Measurements from ENCODE around the gene SCARB1. TPM values are rescaled to one million over a fixed set of nuclear protein-coding genes. Genes with fewer than 3 reads are reported as not detected.

The SCARB1 gene
- total and polyA plus RNA-seq, 2 donors, result 7.8 to 39.6 TPM

DNA sequence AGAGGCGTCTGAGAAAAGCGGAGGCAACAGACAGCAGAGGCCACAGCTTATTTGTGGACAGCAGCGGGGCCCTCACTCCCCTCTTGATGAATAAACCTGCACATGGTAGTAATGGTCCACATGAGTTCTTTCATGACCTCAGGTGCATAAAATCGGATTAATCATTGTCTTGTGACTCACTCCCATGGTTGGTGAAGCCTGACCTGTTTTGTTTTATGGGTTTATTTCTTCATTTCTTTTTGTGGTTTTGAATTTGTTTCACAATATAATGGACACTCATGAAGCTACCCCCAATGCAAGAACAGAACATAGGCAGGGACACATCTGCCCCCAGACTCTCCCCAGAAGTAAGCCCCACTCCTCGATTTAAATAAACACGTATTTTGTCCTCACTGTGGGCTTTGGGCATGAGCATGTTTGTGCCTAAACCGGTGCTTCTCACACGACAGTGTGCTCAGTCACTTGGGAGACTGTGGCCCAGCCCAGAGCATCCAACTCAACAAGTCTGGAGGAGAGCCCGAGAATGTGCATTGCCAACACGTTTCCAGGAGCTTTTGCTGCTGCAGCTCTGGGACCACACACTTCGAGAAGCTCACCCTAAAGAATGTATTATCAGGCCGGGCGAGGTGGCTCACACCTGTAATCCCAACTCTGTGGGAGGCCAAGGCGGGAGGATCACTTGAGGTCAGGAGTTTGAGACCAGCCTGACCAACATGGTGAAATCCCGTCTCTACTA is 116.1 kb downstream of the SCARB1 start:
- DNase-seq (ENCODE audit: extremely low spot score), result no peak
- no peaks in the 10 kb centered on the region for H3K36me3 ChIP-seq (ENCODE audit: insufficient read depth)
- no peaks in the 10 kb centered on the region for H3K4me1 ChIP-seq (ENCODE audit: insufficient read depth)
- 81% methylated on average over 15 of the region's 15 CpGs for WGBS
- H3K4me3 ChIP-seq (ENCODE audit: low read depth, low read length), result no peak overlapping the region
- H3K27ac ChIP-seq (ENCODE audit: low read depth), result no peak overlapping the region

DNA sequence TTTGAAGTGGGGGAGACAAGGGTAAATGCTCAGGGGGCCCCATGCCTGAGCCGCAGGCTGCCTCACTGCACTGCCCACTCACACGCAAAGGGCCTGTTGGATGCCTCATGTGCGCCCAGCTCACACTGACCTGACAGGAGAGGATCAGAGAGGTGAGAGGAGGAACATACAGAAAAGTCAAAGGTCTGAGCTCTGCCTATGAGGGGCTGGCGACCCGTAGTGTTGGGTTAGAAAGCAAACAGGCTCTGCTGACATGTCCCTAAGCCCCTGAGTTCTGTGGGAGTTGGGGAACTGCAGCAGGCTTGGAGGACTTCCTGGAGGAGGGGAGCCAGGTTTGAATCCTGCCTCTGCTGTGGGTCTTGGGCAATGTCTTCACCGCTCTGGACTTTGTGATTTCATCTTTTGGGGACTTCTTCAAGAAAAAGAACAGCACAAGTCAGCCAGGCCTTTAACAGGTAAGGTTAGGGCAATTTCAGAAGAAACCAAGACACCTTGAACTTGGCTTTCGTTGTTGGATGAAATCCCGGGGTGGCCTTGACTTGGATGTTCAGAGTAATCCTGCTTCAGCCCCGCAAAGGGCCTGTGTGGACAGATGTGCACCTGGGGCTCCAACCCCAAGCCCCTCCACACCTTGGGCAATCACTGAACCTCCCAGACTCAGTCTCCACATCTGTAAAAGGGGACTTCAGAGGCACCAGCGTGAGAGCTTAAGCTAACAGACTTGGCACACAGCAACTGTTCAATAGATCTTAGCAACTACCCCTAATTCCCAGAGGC is 116.8 kb downstream of the SCARB1 start:
- no peaks in the 10 kb centered on the region for H3K4me1 ChIP-seq (ENCODE audit: insufficient read depth)
- H3K27ac ChIP-seq (ENCODE audit: low read depth), result peak overlapping the region; percentile 51
- DNase-seq (ENCODE audit: extremely low spot score), result no peak
- 93% methylated on average over 10 of the region's 10 CpGs for WGBS
- no peaks in the 10 kb centered on the region for H3K36me3 ChIP-seq (ENCODE audit: insufficient read depth)
- no peak overlapping the region for H3K4me3 ChIP-seq (ENCODE audit: low read depth, low read length)

DNA sequence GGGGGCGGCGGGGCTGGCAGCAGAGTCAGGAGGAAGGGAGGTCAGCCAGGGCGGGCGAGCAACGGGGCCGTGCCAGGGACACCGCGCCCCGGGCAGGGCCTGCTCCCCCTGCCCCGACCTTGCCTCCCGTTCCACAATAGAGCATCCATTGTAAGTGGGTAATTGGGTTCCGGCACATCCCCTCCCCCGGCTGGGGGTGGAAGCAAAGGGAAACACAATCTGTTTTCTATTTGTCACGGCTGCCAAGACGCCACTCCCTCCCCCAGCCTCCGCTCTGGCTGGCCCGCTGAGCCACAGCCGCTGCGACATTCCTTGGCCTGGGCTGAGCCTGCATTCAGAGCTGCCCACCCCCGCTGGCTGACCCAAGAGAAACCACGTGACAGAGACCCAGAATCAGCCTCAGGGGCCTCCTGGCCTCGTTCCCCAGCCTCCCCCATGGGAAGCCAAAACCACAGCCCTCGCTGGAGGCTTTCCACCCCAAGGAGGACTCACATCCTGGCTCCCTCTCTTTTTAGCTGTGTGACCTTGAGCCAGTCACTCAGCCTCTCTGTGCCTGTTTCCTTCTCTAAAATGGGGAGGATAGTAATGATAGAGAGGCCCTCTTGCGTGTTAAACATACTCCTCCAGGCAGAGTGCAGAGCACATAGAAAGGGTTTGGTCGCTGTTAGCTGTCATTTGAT is 117.6 kb downstream of the SCARB1 start:
- Histone ChIP-seq H3K4me3 (ENCODE audit: low read depth, low read length) (no peak overlapping the region), H3K4me1 (ENCODE audit: insufficient read depth) (no peaks in the 10 kb centered on the region), H3K27ac (ENCODE audit: low read depth) (peak overlapping the region; percentile 86), H3K36me3 (ENCODE audit: insufficient read depth) (no peaks in the 10 kb centered on the region)
- 8% methylated on average over 25 of the region's 25 CpGs for WGBS
- DNase-seq (ENCODE audit: extremely low spot score), result peak; percentile 84

DNA sequence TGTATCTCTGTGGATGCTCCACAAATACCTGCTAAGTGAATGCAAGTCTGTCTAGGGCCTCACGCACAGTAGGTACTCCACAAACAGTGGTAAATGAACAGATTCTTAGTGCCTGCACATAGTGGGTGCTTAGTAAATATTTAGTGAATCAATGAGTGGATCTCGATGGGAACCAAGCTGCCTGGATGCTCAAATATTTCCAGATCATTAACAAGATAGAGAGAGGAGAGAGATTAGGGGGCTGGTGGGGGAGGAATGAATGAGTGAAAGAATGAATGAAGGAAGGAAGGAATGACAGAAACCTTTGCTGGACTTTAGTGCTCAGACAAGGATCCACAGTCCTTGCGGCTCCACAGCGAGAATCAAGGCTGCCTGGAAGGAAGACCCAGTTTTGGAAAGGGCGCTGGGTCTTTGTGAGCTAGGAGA is 118.2 kb downstream of the SCARB1 start:
- H3K4me3 ChIP-seq (ENCODE audit: low read depth, low read length), result no peak overlapping the region
- WGBS, result 33% methylated on average over 5 of the region's 5 CpGs

DNA sequence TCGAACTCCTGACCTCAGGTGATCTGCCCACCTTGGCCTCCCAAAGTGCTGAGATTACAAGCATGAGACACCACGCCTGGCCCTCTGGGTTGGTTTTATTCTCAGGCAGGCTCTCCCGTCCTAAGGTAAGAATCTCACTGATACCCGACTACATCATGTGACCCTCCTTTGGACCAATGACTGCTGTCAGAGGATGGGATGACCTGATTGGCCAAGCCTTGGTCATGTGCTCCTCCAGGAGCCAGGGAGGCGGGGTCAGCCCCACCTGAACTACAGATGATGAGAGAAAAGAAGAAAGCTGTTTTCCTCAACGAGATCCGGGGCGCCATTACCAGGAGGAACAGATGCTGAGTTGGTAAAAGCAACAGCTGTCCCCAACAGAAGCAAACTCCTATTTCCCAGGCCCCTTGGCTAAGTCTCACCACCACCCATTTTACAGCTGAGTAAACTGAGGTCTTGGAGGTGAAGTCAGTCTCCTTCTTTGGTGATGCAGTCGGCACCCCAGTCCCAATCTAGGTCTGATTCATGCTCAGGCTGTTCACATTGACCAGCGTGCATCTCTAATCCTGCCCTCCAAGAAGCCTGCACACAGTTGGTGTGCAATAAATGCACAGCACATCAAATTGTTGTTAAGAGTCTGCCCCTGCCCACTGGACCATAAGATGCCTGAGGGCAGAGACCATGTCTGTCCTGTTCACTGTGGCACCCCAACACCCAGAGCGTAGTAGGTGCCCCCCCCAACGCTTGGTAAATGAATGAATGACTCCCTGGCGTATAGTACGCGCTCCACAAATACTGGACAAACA is 118.8 kb downstream of the SCARB1 start:
- Histone ChIP-seq H3K4me3 (ENCODE audit: low read depth, low read length) (no peak overlapping the region), H3K27ac (ENCODE audit: low read depth) (no peak overlapping the region), H3K4me1 (ENCODE audit: insufficient read depth) (no peaks in the 10 kb centered on the region), H3K36me3 (ENCODE audit: insufficient read depth) (no peaks in the 10 kb centered on the region)
- WGBS, result 95% methylated on average over 15 of the region's 15 CpGs
- DNase-seq (ENCODE audit: extremely low spot score), result no peak

More for the DNA sequence above, 118.2 kb downstream of the SCARB1 start:
- Histone ChIP-seq H3K36me3 (ENCODE audit: insufficient read depth) (no peaks in the 10 kb centered on the region), H3K4me1 (ENCODE audit: insufficient read depth) (no peaks in the 10 kb centered on the region), H3K27ac (ENCODE audit: low read depth) (peak overlapping the region; percentile 86)
- DNase-seq (ENCODE audit: extremely low spot score), result no peak

DNA sequence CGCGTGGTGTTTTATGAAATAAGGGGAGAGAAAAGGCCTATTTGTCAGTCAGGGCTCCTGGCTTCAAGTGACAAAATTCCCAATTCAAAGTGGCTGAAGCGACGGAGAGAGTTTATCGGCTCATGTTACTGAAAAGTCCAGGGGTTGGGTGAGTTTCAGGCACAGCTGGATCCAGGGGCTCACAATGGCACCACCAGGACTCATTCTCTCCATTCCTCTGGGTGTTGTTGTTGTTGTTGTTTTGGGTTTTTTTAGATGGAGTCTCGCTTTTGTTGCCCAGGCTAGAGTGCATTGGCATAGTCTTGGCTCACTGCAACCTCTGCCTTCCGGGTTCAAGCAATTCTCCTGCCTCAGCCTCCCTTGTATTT is 119.4 kb downstream of the SCARB1 start:
- no peak overlapping the region for H3K27ac ChIP-seq (ENCODE audit: low read depth)
- no peaks in the 10 kb centered on the region for H3K4me1 ChIP-seq (ENCODE audit: insufficient read depth)
- WGBS, result 98% methylated on average over 7 of the region's 7 CpGs
- H3K36me3 ChIP-seq (ENCODE audit: insufficient read depth), result no peaks in the 10 kb centered on the region
- no peak for DNase-seq (ENCODE audit: extremely low spot score)
- no peak overlapping the region for H3K4me3 ChIP-seq (ENCODE audit: low read depth, low read length)

DNA sequence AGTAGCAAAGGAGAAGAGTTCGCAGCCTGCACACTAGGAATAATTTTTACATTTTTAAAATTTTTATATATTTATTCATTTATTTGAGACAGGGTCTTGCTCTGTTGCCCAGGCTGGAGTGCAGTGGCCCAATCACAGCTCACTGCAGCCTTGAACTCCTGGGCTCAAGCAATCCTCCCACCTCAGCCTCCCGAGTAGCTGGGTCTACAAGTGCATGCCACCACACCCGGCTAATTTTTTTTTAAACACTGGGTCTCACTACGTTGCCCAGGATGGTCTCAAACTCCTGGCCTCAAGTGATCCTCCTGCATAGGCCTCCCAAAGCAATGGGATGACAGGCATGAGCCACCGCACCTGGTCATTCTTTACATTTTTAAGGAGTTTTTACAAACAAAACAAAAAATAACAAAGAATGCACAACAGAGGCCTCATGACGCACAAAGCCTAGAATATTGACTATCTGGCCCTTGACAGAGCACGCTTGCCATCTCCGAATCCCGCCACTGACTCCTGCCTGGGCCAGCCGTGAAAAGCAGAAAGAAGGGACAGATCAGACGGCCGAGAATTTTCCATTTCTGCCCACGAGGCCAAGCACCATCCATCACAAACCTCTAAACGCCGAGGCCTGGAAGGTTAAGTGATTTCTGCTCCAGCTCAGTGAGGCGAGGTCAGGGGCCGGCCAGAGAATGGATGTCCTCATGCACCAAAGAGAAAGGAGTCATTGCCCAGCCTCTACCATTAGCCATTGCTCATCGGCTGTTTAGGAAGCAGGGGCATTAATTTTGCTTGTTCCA is 120.0 kb downstream of the SCARB1 start:
- 88% methylated on average over 18 of the region's 18 CpGs for WGBS
- no peak overlapping the region for H3K4me3 ChIP-seq (ENCODE audit: low read depth, low read length)
- DNase-seq (ENCODE audit: extremely low spot score), result no peak
- no peak overlapping the region for H3K27ac ChIP-seq (ENCODE audit: low read depth)
- H3K4me1 ChIP-seq (ENCODE audit: insufficient read depth), result no peaks in the 10 kb centered on the region
- H3K36me3 ChIP-seq (ENCODE audit: insufficient read depth), result no peaks in the 10 kb centered on the region

DNA sequence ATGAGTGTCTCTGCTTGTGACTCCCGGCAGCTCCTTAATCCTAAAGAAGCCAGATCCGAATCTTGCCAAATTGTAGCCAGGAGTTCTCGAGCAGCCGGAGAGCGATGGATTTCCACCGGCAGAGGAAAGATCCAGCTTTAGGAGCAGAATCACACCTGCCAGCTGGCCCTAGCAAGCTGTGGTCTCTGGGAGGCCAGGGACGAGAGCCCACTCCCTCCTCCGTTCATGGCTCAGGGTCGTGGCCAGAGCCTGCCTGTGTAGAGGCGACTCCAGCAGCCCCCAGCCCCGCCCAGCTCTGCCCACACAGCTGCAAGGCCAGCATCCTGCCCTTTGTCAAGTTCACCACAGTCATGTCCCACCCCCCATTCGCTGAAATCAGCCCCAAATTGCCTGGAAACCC is 121.0 kb downstream of the SCARB1 start:
- DNase-seq (ENCODE audit: extremely low spot score), result no peak
- 37% methylated on average over 12 of the region's 12 CpGs for WGBS
- Histone ChIP-seq H3K36me3 (ENCODE audit: insufficient read depth) (no peaks in the 10 kb centered on the region), H3K4me1 (ENCODE audit: insufficient read depth) (no peaks in the 10 kb centered on the region), H3K4me3 (ENCODE audit: low read depth, low read length) (no peak overlapping the region), H3K27ac (ENCODE audit: low read depth) (no peak overlapping the region)

DNA sequence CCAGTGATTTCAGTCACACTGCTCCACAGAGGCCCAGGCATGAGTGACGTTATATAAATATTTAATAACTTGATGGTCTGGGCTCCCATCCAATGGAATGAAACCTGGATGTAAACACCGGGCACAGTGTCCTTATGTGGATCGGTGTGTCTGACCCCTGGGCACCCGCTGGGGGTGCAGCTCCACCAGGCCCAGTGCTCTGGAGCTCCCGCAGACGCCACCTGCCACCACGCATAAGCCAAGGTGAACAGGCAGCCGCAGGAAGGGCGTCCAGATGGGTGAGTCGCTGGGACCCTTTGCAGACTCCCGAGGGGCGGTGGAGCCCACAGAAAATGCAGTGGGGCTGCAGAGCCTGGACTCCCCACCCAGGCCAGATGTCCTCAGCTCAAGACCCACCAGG is 121.6 kb downstream of the SCARB1 start:
- Histone ChIP-seq H3K4me1 (ENCODE audit: insufficient read depth) (no peaks in the 10 kb centered on the region), H3K27ac (ENCODE audit: low read depth) (no peak overlapping the region), H3K36me3 (ENCODE audit: insufficient read depth) (no peaks in the 10 kb centered on the region), H3K4me3 (ENCODE audit: low read depth, low read length) (no peak overlapping the region)
- 59% methylated on average over 12 of the region's 12 CpGs for WGBS
- DNase-seq (ENCODE audit: extremely low spot score), result no peak

DNA sequence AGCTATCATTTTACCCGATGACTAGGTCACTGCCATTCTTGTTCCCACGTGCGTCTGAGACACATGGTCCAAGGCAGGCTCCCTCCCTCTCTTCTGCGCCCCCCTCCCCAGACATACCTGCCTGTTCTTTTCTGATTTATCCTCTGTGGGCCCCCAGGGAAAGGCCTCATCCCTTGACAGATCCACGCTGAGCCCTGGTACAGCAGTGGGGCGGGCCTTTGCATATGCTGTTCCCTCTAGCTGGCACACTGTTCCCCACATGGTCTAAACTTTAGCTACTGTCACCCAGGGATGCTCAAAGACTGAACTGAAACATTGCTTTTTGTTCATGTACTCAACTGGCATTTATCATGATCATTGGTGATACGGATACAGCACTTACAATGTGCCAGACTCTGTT is 122.5 kb downstream of the SCARB1 start:
- DNase-seq (ENCODE audit: extremely low spot score), result no peak
- Histone ChIP-seq H3K4me3 (ENCODE audit: low read depth, low read length) (no peak overlapping the region), H3K36me3 (ENCODE audit: insufficient read depth) (no peaks in the 10 kb centered on the region), H3K4me1 (ENCODE audit: insufficient read depth) (no peaks in the 10 kb centered on the region), H3K27ac (ENCODE audit: low read depth) (no peak overlapping the region)
- WGBS, result 94% methylated on average over 7 of the region's 7 CpGs

DNA sequence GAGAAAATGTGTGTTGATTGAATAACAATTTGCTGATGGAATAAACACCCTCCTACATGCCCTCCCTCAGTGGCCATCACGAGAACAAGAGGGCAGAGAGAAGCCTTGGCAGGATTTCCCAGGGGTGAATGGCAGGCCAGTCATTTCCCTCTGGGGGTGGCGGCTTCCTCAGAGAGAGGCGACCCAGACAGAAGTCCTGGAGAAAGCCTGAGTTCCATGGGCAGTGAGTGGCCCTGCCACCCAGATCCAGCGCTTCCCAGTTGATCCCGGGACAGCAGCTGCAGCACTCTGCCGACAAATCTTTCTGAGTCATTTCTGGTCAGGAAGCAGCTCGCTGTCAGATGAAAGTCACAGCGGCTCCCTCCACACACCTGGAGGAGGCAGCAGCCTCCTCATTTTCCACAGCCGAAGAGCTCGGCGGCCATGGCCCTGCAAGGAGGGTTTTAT is 123.0 kb downstream of the SCARB1 start:
- H3K36me3 ChIP-seq (ENCODE audit: insufficient read depth), result no peaks in the 10 kb centered on the region
- H3K4me1 ChIP-seq (ENCODE audit: insufficient read depth), result no peaks in the 10 kb centered on the region
- WGBS, result 61% methylated on average over 11 of the region's 11 CpGs
- no peak overlapping the region for H3K27ac ChIP-seq (ENCODE audit: low read depth)
- no peak for DNase-seq (ENCODE audit: extremely low spot score)
- H3K4me3 ChIP-seq (ENCODE audit: low read depth, low read length), result no peak overlapping the region

DNA sequence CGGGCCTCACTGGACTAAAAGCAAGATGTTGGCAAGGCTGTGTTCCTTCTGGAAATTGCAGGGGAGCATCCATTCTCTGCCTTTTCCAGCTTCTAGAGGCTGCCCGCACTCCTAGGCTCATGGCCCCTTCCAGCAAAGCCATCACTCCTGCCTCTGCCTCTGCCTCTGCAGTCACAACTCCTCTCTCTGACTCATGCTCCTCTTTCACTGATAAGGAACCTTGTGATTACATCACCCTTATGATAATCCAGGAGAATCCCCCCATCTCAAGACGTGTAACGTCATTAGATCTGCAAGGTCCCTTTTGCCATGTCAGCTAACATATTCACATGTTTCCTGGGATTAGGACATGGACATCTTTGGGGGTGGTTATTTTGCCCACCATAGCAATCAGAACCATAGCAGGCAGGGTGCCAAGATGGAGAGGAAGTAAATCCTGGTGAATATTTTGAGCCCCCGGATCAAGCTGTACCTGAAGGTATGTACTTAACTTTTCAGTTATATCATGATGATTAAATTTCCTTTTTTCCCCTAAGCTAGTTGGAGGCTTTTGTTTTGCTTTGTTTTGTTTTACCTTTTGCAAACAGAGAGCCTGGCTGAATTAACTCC is 123.6 kb downstream of the SCARB1 start:
- DNase-seq (ENCODE audit: extremely low spot score), result no peak
- WGBS, result 87% methylated on average over 5 of the region's 5 CpGs
- no peaks in the 10 kb centered on the region for H3K36me3 ChIP-seq (ENCODE audit: insufficient read depth)
- no peak overlapping the region for H3K27ac ChIP-seq (ENCODE audit: low read depth)
- H3K4me1 ChIP-seq (ENCODE audit: insufficient read depth), result no peaks in the 10 kb centered on the region
- no peak overlapping the region for H3K4me3 ChIP-seq (ENCODE audit: low read depth, low read length)
